A673 (cell line): ENCODE data around the gene RNF19B.

Experiments used
- CTCF ChIP-seq: fragments of 300-800, 200-600 bp; sonication (generic); conservative IDR thresholded peaks from 2 replicates; pipeline ENCODE4 v1.5.1; 2017; ENCODE audit warnings: low read depth, mild to moderate bottlenecking, antibody characterized with exemption, low read length, moderate library complexity, mixed read lengths
- EZH2 ChIP-seq: fragments of 200-600 bp; sonication (generic); IDR thresholded peaks from 2 replicates; pipeline ENCODE4 v1.6.1; 2017; ENCODE audit warnings: borderline replicate concordance, low read depth, mild to moderate bottlenecking, mixed read lengths, antibody characterized with exemption, low read length; ENCODE audit not compliant: poor library complexity, severe bottlenecking

- TF ChIP-seq CTCF (no peak), EZH2 (no peak)
These were observed 34.4 kb upstream of the RNF19B start for GRCh38 chr1:32998997-32999396.
